Measurements from ENCODE around the gene POLR3G.

POLR3G gene, protein sequence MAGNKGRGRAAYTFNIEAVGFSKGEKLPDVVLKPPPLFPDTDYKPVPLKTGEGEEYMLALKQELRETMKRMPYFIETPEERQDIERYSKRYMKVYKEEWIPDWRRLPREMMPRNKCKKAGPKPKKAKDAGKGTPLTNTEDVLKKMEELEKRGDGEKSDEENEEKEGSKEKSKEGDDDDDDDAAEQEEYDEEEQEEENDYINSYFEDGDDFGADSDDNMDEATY

GRCh38 chr5:90474235-90475107, at the start of gene POLR3G, which contains the start of gene MBLAC2:
POLR3G (plus strand) TSS chr5:90474864; CDS start chr5:90485568, 10,704 bp downstream.
MBLAC2 (minus strand) TSS chr5:90474771; CDS start chr5:90474292, 479 bp downstream.
- peak; percentile 90 for DNase-seq

DNA sequence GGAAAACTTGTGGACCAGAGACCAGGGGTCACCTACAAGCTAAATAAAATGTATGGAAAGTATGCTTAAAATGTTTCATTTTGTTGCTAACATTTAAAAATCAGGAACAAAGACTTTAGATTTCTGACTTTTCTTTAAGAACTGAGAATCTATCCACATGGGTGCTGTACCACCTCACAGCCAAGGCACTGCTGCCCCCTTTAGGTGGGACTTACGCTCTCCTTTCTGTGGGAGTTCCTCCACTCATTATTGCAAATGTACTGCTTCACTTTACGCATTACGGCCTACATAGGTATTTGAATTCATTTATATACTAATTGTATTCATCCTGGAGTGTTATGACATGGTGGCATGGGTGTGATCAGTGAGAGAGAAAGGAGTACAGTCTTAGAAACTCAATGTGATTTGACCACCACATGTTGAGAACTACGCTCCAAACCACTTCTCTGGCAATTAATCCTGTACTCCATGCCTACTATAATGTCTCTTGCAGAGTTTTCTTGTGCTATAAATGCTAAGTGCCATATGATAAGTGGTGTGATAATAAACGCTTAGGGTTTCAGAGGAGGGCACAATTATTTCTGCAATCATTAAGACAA, 40.4 kb upstream of the POLR3G start:
- no peak for DNase-seq

GRCh38 chr5:90437663-90438062, 37.0 kb upstream of the POLR3G start:
- no peak for DNase-seq

GRCh38 chr5:90438100-90438499, 36.6 kb upstream of the POLR3G start:
- DNase-seq: no peak

DNA sequence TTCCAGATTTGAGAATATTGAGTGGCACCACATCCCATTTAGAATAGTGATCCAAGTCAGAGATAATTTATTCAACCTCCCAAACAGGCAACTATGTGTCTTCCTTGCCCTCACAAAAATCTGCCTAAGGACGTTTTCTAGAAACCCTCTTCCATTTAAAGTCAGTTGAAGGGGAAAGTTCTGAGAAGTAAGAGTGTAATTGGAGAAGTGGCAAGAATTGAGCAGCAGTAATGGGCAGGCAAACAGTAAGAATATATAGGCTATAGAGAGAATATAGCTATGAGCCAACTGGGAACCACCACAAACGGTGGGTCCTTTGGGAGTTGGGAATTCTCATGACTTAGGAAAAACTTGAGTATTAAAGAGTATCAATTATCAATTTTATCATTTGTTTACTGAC, 34.0 kb upstream of the POLR3G start:
- DNase-seq: no peak

- no peak for DNase-seq
Measured at GRCh38 chr5:90446961-90447360, 27.7 kb upstream of the POLR3G start.

DNA sequence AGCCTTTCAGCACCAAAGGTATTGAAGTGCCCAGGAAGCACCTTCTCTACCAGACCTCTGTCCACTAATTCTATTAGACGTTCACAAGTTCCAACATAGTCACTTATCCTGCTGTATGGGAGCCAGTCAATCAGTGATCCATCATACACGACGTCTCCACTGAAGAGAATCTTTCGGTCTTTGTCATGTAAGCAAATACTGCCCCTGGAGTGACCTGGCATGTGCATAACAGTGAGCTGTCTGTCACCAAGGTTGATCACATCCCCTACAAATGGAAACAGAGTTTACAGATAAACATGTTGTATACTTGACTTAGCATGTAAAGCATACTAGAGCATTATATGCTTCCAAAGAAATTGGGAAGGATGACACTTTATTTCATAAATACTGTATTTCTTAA, 13.4 kb upstream of the POLR3G start:
- no peak for DNase-seq

DNA sequence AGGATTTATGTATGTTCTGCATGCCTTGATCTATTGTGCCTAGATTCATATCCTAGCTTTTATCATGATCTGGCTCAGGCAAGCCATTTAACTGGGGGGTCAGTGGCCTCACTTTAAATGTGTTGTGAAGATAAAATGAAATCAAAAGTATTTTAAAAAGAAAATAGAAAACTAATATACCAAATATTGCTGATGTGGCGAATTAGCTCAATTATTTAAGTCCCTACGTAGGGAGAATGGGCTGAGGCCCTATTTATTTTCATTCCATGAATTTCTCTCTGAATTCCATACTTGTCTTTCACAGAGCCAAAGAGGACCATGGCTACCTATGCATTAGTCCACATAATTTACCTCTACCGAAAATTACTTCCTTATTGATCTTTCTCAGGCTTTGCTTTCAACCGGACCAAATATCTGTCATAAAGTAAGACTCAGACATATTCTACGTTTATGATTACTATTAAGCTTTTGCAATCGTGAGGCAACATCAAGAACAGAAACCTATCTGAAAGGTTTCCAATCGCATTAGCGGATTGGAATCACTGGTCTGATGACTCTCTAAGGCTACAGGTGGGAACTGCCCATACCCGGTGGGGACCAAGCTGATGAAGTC, 1.8 kb upstream of the POLR3G start:
- no peak for DNase-seq

DNA sequence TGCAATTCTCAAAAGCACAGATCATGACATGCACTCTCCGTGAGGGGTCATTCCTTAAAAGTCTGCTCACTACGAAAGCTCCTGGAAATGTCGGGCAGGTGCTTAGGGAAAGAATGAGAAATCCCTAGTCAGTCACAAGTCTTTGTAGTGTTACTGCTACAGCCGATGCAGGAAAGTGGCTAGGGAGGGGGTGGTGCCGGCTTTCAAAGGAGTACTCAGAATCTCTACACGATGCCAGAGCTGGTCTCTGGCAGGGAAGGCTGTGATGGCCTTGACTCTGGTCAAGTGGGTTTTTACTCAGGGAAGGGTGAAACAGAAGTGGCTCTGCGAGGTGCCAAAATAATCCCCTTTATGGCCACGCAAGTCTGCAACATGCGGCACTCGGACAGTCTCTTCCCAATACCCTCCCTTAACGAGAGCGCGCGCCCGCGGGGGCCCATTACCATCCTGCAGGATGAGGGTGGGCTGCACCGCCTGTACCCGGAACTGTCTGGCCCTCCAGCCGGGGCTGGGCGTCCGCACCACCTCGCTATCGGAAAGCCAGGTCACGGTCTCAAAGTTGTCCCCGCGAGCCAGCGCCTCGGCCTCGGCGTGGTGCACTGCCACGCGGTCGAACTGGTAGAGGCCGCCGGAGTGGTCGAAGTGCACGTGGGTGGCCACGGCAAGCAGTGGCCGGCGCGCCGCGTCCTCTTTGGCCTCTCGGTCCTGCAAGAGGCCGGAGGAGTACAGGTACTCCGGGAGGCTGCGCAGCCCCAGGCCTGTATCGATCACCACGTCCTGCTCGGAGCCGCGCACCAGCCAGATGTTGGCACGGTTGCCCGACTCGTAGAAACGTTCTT, 1.0 kb upstream of the POLR3G start:
- peak; percentile 16 for DNase-seq

- no peak for DNase-seq
Measured at GRCh38 chr5:90475436-90475980, 844 bp downstream of the POLR3G start.

- DNase-seq: no peak
Measured at GRCh38 chr5:90476391-90476790, 1.7 kb downstream of the POLR3G start.

GRCh38 chr5:90477073-90477472, 2.4 kb downstream of the POLR3G start:
- DNase-seq: no peak

DNA sequence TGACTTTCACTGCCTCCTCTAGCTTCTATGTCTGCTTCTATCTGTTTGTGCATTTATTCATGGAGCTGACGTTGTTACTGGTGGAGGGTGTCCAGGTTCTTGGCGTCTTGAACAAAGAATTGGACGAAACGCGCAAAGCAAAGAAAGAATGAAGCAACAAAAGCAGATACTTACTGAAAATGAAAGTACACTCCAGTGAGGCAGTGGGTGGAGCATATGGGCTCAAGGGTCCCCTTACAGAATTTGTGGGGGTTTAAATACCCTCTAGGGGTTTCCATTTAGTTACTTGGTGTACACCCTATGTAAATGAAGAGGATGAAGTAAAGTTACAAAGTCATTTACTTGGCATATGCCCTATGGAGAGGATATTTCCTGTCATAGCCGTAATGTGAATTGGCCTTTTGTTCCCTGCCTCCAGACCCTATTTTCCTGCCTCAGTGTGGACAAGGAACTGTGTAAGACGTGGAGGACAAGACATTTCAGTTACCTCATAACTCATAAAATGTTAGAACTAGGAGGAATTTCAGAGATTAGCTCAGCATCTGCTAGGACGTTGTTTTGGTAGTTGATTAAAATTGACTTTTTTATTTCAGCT, 3.1 kb downstream of the POLR3G start:
- DNase-seq: no peak

DNA sequence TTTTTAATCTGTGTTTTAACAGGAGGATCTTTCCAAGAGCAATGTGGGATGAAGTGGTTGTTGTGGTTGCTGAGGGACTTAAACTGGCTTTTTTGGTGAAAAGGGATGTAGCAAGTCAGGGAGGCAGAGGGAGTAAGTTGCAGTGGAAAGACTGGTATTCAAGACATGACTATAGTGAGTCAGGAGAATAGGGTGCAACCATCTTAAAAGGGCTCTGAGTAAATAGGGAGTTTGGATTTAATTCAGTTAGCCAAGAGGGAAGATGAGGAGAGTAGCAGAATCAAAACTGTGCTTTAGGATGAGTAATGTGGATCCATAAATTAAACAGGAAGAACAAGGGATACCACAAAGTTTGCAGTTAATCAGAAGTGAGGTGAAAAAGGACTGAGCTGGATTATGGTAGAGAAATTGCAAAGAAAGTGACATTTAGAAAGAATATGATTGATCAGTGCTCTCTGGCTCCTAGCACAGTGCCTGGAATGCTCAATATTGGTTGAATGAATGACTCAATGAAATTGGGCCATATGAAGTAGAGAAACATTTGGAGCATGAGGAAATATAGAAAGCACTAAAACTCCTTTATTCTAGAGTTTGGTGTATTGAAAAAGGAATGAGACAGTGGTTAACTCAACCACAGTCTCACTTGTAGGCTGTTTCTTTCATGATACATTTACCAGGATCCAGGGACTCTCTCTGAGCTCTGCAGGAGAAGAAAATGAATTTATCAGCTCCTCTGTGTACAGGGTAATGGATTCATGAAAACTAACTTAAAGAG, 5.1 kb downstream of the POLR3G start:
- no peak for DNase-seq

GRCh38 chr5:90480699-90481098, 6.0 kb downstream of the POLR3G start:
- no peak for DNase-seq

DNA sequence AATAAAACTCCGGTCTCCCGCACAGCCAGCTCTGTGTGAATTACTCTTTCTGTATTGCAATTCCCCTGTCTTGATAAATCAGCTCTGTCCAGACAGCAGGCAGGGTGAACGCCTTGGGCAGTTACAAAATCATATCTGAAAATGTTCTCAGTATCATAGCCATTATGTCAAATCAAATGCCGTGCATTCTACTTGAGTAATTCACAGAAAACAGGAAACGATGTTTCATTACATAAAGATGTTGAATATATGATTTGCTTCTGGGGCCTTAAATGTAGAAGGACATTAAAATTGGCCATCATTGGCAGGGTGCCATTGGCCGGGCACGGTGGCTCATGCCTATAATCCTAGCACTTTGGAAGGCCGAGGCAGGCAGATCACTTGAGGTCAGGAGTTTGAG, 8.5 kb downstream of the POLR3G start:
- no peak for DNase-seq

GRCh38 chr5:90484540-90484939, 9.9 kb downstream of the POLR3G start:
- DNase-seq: no peak

DNA sequence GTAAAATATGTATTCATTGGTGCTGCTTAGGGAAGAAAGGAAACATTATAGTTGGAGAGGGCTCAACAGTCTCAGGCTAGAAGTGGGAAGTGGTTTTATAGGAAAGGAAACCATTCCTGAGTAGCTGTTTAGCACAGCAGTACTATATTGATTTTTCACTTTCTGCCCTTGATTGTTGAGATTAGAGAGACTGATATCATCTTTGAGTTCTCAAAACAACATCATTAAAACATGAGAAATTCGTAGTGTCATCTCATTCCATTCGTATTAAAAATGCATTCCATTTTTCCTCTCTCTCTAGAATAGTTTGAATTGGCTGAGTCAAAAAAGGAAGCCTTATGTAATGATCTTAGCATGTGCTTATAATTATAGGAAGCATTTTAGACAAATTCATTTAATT, 14.1 kb downstream of the POLR3G start:
- DNase-seq: no peak

DNA sequence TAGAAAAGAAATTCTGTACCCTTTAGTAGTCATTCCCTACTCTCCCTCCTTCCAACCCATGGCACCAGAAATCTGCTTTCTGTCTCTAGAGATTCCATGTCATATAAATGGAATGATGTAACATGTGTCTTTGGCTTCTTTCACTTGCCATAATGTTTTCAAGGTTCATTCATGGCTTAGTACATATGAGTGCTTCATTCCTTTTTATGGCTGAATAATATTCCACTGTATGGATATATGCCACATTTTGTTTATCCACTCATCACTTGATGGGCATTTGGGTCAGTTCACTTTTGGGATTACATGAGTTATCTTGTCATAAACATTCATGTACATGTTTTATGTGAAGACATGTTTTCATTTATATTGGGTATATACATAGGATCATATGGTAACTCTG, 19.4 kb downstream of the POLR3G start:
- no peak for DNase-seq

GRCh38 chr5:90495146-90495545, 20.5 kb downstream of the POLR3G start:
- no peak for DNase-seq

DNA sequence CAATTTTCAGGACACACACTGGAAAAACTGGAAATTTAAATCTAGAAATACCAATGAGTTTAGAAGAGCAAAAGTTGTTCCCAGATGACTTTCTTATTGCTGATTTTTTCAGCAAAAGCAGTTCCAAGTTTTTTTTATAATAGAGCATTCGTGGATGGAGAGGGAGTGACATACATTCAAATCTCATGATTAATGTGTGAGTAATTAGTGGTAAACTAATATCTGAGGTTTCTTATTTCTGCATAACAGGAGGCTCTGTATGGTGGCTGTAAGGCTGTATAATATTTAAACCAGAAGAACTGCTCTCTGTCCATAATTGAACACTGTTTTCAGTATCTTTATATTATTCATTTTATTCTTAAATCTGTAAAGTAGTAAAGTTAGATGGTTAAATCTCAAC, 28.9 kb downstream of the POLR3G start:
- peak; percentile 4 for DNase-seq
